Activated CD4-positive, alpha-beta T cell treated with anti-CD3 and anti-CD28 coated beads for 36 hours (primary cell): ENCODE data around the gene RNH1. TPM values are rescaled to one million over a fixed set of nuclear protein-coding genes. Genes with fewer than 3 reads are reported as not detected.

Experiments
- ATAC-seq: fragments of 200-7000 bp; cut with Tn5 transposase; one replicate; pipeline ENCODE4 v1.10.0; 2021; ENCODE audit warnings: mild to moderate bottlenecking, moderate library complexity
- CTCF ChIA-PET: fragments of 350-600 bp; sonication (Branson Sonifier 250); formaldehyde crosslinking; loops from one replicate; lab custom pipeline; 2021; ENCODE audit warnings: antibody characterized with exemption; lab: Charles Lee
- POLR2A ChIA-PET: fragments of 350-600 bp; sonication (Branson Sonifier 250); formaldehyde crosslinking; loops from one replicate; lab custom pipeline; 2021; ENCODE audit warnings: antibody characterized with exemption, inconsistent platforms; lab: Charles Lee
- DNase-seq: peaks from one replicate; pipeline ENCODE4 v3.0.0-alpha.2; 2020
- H3K27ac Mint-ChIP-seq: one replicate; pipeline ENCODE4 v1.8.0; 2021; ENCODE audit warnings: mixed read lengths
- H3K27me3 Mint-ChIP-seq: one replicate; pipeline ENCODE4 v1.8.0; 2021; ENCODE audit warnings: mixed read lengths
- H3K36me3 Mint-ChIP-seq: one replicate; pipeline ENCODE4 v1.8.0; 2021; ENCODE audit warnings: low read depth, mixed read lengths
- H3K4me1 Mint-ChIP-seq: one replicate; pipeline ENCODE4 v1.8.0; 2021; ENCODE audit warnings: mixed read lengths
- H3K4me3 Mint-ChIP-seq: one replicate; pipeline ENCODE4 v1.8.0; 2021; ENCODE audit warnings: mild to moderate bottlenecking, moderate library complexity, mixed read lengths
- H3K9me3 Mint-ChIP-seq: one replicate; pipeline ENCODE4 v1.8.0; 2021; ENCODE audit warnings: low read depth, mixed read lengths
- intact Hi-C, 2 experiments: fragments of 100-400 bp; cut with DNase I in 1 of 2; cut with micrococcal nuclease in 1 of 2; formaldehyde crosslinking; loops; one replicate each; pipeline versions ENCODE4 v1.14.2 to v1.15.1; 2022 to 2024; cut with DNase I, micrococcal nuclease
- total RNA-seq, 2 experiments: library from RNA; stranded (reverse); gene quantifications; one replicate each; pipeline ENCODE4 v1.2.3, GENCODE V29; 2021

RNH1 gene
- total RNA-seq, 2 experiments from 2014 or later: 111 to 116 TPM

DNA sequence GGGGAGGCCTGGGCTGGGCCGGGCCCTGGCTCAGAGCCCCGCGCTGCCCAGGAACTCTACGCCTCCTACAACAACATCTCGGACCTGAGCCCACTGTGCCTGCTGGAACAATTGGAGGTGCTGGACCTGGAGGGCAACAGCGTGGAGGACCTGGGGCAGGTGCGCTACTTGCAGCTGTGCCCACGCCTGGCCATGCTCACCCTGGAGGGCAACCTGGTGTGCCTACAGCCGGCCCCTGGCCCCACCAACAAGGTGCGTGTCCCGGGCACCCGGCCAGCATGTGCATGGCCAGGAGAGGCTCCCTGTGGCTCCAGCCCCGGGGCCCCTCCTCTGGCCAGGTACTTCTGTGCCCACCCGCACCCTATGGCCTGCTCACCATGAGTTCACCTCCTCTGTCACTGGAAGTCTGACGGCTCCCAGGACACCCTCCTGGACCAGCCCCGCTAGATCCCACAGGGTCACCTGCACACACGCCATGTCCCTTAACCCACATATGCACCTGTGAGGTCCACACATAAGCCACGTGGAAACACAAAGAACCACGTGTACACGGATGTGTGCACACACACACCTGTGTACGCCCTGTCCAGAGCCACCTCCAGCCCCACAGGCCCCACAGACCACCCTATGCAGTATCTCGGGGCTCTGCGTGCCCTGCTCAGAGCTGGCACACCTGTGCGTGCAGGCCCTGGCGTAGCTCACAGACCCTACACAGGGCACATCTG lies 43.1 kb upstream of the RNH1 start:
- ATAC-seq (no peak), DNase-seq (no peak)
- Mint-ChIP-seq H3K27me3 (no peaks in the 10 kb centered on the region), H3K27ac (no peak overlapping the region), H3K9me3 (no peaks in the 10 kb centered on the region), H3K4me3 (no peak overlapping the region), H3K4me1 (no peaks in the 10 kb centered on the region), H3K36me3 (no peaks in the 10 kb centered on the region)
- CTCF ChIA-PET: interaction anchor here (0.6 kb wide), 1 partner anchor 57 kb away, joined by 4 read pairs; no protein-coding TSS in a partner anchor
- intact Hi-C loops: no loop called here
- POLR2A ChIA-PET: no interaction called here

DNA sequence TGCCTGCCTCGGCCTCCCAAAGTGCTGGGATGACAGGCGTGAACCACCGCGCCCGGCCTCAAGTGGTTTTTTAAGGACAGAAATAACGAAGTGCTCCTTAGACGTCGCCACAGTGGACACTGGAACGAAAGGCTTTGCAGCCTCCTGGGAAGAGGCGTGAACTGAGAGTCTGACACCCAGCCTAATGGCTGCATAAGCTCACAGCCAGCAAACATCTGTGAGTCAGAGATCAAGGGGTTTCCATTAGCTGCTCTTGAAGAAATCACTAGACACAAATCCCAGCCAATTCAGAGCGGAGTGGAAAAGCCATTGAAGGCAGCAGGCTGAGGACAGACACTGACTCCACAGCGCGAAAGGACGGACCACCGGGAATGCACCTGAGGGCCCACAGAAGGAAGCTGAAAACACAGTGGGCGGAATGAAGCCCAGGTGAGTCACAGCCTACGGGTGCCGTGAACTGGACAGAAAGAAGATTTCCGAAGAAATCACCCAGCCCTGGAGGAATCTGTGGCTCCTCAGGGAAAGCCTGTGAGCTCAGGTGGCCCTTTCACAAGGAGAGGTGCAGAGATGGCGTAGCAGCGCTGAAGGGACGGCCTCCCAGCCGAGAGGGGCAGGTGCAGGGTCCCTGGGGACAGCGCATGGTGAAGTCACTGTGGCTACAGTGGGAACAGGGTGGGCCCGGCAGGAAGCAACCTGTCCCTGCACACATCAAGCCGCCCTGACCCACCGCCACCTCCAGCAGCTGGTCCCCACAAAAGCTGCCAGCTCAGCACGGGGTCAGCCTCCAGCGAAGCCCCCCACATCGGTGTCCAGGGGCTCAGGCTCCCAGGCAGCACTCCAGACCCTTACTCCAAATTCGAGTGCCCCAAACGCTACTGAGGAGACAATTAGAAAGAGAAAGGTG lies 41.9 kb upstream of the RNH1 start:
- ChIA-PET POLR2A (no interaction called here), CTCF (interaction anchor here (0.7 kb wide), 1 partner anchor 13 kb away, joined by 4 read pairs; no protein-coding TSS in a partner anchor)
- H3K9me3 Mint-ChIP-seq: no peaks in the 10 kb centered on the region
- H3K36me3 Mint-ChIP-seq: no peaks in the 10 kb centered on the region
- H3K27ac Mint-ChIP-seq: no peak overlapping the region
- H3K4me1 Mint-ChIP-seq: no peaks in the 10 kb centered on the region
- DNase-seq: no peak
- H3K4me3 Mint-ChIP-seq: no peak overlapping the region
- H3K27me3 Mint-ChIP-seq: no peaks in the 10 kb centered on the region
- intact Hi-C loops: no loop called here
- ATAC-seq: no peak

DNA sequence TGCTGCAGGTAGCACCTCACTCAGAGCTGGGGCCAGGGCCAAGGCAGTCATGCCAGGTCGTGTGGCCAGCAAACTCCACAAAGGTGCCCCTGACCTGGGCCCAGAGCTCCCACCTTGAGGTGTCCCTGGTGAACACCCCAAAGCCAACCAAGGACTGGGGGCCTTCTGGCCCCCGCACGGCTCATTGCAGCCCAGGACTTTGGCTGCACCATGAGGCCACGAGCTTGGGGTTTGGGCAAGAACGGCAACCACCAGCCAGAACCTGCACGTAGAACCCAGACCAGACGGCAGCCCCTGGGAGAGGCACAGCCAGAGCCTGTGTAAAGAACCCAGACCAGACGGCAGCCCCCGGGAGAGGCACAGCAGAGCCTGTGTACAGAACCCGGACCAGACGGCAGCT lies 38.1 kb upstream of the RNH1 start:
- H3K4me3 Mint-ChIP-seq: no peak overlapping the region
- H3K36me3 Mint-ChIP-seq: no peaks in the 10 kb centered on the region
- no peaks in the 10 kb centered on the region for H3K4me1 Mint-ChIP-seq
- ATAC-seq: no peak
- intact Hi-C loops: no loop called here
- no peak for DNase-seq
- CTCF ChIA-PET: interaction anchor here (0.7 to 1.4 kb wide), 2 partner anchors 8 to 9 kb away, joined by 4 to 5 read pairs; partner anchors contain the start of gene LRRC56
- no peaks in the 10 kb centered on the region for H3K27me3 Mint-ChIP-seq
- POLR2A ChIA-PET: no interaction called here
- no peak overlapping the region for H3K27ac Mint-ChIP-seq
- H3K9me3 Mint-ChIP-seq: no peaks in the 10 kb centered on the region

DNA sequence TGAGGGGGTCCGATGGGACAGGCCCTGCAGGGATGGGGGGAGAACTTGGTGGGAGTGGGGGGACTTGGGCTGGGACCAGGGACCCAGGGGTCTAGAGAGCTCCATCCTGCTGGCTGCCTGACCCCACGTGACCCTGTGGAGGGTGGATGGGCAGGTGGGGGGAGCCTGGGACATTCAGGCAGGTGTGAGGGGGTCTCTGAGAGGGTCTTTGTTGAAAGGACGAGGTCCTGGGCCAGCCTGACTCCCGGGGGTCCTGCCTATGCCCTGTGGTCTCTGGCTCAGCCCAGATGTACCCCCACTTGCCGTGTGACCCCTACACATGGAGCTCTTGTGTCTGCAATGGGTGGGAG lies 37.8 kb upstream of the RNH1 start:
- H3K9me3 Mint-ChIP-seq: no peaks in the 10 kb centered on the region
- no peak overlapping the region for H3K4me3 Mint-ChIP-seq
- H3K27me3 Mint-ChIP-seq: no peaks in the 10 kb centered on the region
- ChIA-PET POLR2A (no interaction called here), CTCF (no interaction called here)
- no peak for ATAC-seq
- no peaks in the 10 kb centered on the region for H3K36me3 Mint-ChIP-seq
- intact Hi-C loops: no loop called here
- H3K27ac Mint-ChIP-seq: no peak overlapping the region
- no peak for DNase-seq
- H3K4me1 Mint-ChIP-seq: no peaks in the 10 kb centered on the region

DNA sequence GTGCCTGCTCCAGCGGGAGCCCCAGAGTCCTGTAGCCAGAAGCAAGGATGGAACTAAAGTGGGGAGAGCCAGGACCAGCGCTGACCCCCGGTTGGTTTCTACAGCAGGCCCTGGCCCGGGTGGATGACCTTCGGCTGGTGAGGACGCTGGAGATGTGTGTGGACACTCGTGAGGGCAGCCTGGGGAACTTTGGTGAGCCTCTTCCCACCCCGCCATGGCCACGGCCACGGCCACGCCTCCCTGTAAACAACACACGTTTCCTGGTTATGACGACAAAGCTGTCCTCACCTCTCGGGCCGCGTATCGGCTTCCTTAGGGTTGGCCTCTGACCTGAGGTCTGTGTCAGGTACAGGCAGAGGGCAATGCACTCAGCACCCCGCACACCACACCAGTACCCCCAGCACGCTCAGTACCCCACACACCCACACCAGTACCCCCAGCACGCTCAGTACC lies 34.4 kb upstream of the RNH1 start:
- H3K4me1 Mint-ChIP-seq: peaks cover 9% of the 10 kb centered on the region
- H3K36me3 Mint-ChIP-seq: no peaks in the 10 kb centered on the region
- no peaks in the 10 kb centered on the region for H3K27me3 Mint-ChIP-seq
- H3K27ac Mint-ChIP-seq: no peak overlapping the region
- no peak overlapping the region for H3K4me3 Mint-ChIP-seq
- intact Hi-C loops: no loop called here
- CTCF ChIA-PET: interaction anchor here (1.1 kb wide), 1 partner anchor 170 kb away, joined by 3 read pairs; no protein-coding TSS in a partner anchor
- ATAC-seq: no peak
- POLR2A ChIA-PET: no interaction called here
- no peaks in the 10 kb centered on the region for H3K9me3 Mint-ChIP-seq
- no peak for DNase-seq

DNA sequence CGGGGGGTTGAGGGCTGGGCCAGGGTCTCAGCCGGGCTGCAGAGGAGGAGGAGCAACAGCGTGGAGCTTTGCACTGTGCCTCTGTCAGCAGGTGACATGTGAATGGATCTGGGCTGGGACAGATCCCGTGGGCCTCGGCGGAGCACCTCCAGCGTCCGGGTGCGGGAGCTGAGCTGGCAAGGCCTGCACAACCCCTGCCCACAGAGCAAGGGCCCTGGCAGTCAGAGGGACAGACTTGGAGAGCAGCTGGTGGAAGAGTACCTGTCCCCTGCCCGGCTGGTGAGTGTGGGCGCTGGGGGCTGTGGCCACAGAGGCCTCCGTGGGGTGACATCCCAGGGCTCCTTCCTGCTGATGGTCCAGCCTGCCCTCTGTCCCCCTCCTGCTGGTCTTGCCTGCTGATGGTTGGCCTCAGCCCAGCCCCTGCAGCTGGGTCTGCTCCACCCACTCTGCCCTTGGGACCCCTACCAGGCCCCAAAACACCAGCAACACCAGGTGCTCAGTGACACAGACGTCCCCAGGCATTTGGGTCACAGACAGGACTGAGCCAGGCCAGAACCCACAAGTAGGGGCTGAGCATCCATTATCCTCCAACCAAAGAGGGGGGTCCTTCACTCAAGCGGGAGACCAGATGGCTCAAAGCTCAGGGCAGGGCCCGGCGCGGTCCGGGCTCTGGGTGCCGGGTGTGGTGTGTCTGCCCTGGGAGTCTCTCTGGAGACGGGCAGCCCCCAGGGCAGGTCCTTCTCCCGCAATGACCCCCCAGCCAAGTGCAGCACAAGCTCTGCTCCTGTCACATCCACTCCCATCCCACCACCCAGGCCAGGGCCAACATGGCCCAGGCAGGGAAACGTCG lies 33.8 kb upstream of the RNH1 start:
- peaks cover 13% of the 10 kb centered on the region for H3K4me1 Mint-ChIP-seq
- ChIA-PET POLR2A (no interaction called here), CTCF (interaction anchor here (1.1 kb wide), 1 partner anchor 169 kb away, joined by 3 read pairs; no protein-coding TSS in a partner anchor)
- no peak overlapping the region for H3K27ac Mint-ChIP-seq
- no peak for DNase-seq
- no peaks in the 10 kb centered on the region for H3K27me3 Mint-ChIP-seq
- no peak for ATAC-seq
- intact Hi-C loops: no loop called here
- H3K4me3 Mint-ChIP-seq: no peak overlapping the region
- no peaks in the 10 kb centered on the region for H3K36me3 Mint-ChIP-seq
- H3K9me3 Mint-ChIP-seq: no peaks in the 10 kb centered on the region

DNA sequence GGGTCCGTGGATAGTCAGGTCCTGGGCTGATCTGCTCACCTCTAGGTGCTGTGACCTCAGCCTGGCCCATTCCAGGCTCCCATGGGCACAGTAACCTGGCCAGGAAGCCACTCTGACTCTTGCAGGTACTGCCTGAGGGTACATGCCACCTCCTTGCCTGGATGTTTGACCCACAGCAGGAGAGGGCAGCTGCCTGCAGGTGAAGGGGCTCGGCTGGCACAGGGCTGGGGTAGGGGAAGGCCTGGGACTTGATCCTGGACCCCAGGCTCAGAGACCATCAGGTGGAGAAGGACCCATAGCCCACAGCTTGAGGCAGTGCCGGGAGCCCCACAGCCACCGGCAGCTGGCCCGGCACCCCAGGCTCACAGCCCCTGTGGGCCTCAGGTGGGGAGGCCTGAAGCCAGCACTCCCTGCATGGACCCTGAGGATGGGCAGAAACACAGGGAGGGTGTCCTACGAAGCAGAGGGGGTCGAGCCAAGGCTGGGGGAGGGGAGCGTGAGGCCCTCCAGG lies 33.0 kb upstream of the RNH1 start:
- Mint-ChIP-seq H3K27me3 (no peaks in the 10 kb centered on the region), H3K9me3 (no peaks in the 10 kb centered on the region), H3K27ac (no peak overlapping the region), H3K36me3 (no peaks in the 10 kb centered on the region), H3K4me3 (no peak overlapping the region), H3K4me1 (peaks cover 13% of the 10 kb centered on the region)
- DNase-seq (no peak), ATAC-seq (no peak)
- ChIA-PET CTCF (no interaction called here), POLR2A (no interaction called here)
- intact Hi-C loops: loop anchor here in 1 of 2 experiments (5.0 kb wide), 1 partner anchor 182 kb away; no protein-coding TSS in a partner anchor

DNA sequence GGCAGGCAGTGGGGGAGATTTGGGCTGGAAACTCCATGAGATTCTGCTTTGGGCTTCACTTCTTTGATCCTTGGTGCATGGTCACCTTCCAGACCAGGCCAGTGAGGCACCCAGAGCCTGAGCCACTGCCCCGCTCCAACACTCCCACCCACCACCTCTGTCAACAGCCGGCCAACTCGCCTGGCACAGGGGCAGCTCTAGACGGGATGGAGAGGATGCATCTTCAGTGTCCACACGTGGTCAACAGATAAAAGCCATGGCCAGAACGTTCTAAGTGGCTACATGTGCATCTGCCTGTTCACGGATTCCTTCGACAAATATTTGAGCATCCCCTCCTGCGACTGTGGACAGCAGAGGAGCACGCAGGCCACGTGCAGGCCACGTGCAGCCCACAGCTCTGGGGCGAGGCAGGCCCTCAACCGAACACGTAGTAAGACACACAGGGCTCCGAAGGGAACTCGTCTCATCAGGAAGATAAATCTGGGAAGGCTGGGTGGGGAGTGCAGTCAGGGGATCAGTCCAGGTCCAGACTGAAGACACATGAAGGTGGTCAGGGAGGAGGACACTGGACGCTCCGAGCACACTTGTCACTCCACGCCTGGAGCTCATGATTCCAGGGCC lies 31.5 kb upstream of the RNH1 start:
- Mint-ChIP-seq H3K9me3 (no peaks in the 10 kb centered on the region), H3K36me3 (no peaks in the 10 kb centered on the region), H3K27me3 (no peaks in the 10 kb centered on the region), H3K4me1 (peaks cover 17% of the 10 kb centered on the region), H3K4me3 (no peak overlapping the region), H3K27ac (no peak overlapping the region)
- intact Hi-C loops: loop anchor here in 1 of 2 experiments (5.0 kb wide), 1 partner anchor 184 kb away; no protein-coding TSS in a partner anchor
- POLR2A ChIA-PET: interaction anchor here (0.6 kb wide), 1 partner anchor 29 kb away, joined by 5 read pairs; no protein-coding TSS in a partner anchor
- no peak for ATAC-seq
- no peak for DNase-seq
- CTCF ChIA-PET: interaction anchor here (0.6 to 1.0 kb wide), 3 partner anchors 16 to 234 kb away, joined by 3 read pairs; no protein-coding TSS in a partner anchor

DNA sequence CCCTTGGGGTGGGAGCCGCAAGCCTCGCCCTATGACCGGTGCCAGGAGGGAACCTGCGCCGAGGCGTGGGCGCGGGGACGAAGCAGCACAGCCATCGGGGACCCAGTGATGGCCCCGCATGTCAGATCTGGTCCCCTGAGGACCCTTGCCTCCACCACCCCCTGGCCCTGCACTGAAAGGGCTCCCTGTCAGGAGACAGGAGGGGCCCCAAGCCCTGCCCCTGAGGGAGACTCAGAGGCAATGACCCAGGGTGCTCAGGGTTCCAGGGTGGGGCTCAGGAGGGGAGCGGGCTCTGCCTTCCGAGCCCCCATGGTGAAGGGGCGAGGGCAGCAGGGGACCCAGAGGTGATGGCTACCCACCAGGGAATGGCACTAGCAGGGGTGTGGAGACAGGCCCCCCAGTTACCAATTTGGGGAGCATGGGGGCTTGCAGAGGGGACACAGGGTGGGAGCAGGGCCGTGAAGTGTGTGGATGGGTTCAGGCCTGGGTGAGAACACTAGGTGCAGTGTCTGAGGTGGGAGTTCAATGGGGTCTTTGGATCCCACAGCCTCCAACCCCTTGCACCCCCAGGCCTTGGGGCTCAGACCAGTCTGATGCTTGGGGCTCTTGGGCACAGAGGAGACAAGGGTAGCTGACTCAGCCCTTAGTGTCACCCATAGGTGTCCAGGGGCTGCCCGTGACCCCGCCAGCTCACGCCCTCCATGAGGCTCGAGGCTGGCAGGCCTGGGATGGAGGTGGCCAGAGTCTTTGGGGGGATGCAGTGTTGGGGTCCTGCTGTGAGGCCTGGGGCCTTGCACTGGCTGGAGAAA lies 30.8 kb upstream of the RNH1 start:
- Mint-ChIP-seq H3K4me3 (peak overlapping the region; percentile 79), H3K36me3 (no peaks in the 10 kb centered on the region), H3K27me3 (no peaks in the 10 kb centered on the region), H3K9me3 (no peaks in the 10 kb centered on the region), H3K27ac (peak overlapping the region; percentile 19), H3K4me1 (peaks cover 17% of the 10 kb centered on the region)
- intact Hi-C loops: loop anchor here in 1 of 2 experiments (1.0 to 5.0 kb wide), 2 partner anchors 17 to 184 kb away; no protein-coding TSS in a partner anchor
- ATAC-seq: no peak
- CTCF ChIA-PET: interaction anchor here (0.6 to 1.4 kb wide), 3 partner anchors 8 to 19 kb away, joined by 3 to 5 read pairs (median 3); no protein-coding TSS in a partner anchor
- POLR2A ChIA-PET: no interaction called here
- no peak for DNase-seq
